ENCODE results near the gene DENND4A. TPM values are rescaled to one million over a fixed set of nuclear protein-coding genes. Genes with fewer than 3 reads are reported as not detected.
A peak's percentile ranks its signal among the peaks of the same experiment; 100 is the strongest.

Gene DENND4A
- total and polyA plus RNA-seq, 2 donors (not counting 1 experiment from before 2014, with no cell fraction given), result 24.4 to 103 TPM

- Histone ChIP-seq H3K4me1 (ENCODE audit: control insufficient read depth in 2 of 2, insufficient read depth in 2 of 2, low read length in 2 of 2) (peaks cover 23 to 33% of the 10 kb centered on the region in 2 donors), H2AFZ (ENCODE audit: insufficient read depth, low read depth, low read length, poor library complexity, severe bottlenecking) (no peak overlapping the region), H3K4me3 (ENCODE audit: control extremely low read depth in 1 of 5, extremely low read depth in 1 of 5, insufficient read depth in 1 of 5, low read depth in 2 of 5, low read length in 4 of 5) (no peak overlapping the region), H4K20me1 (ENCODE audit: control insufficient read depth, insufficient read depth, low read length, poor library complexity, severe bottlenecking) (peaks cover 19% of the 10 kb centered on the region), H3K9me3 (ENCODE audit: control extremely low read depth in 1 of 3, control insufficient read depth in 2 of 3, insufficient read depth in 1 of 3, low read length in 2 of 3) (no peaks in the 10 kb centered on the region), H3K27ac (ENCODE audit: low read length in 2 of 2) (peak overlapping the region in 1 of 2 donors; percentile 99), H3K79me2 (ENCODE audit: control insufficient read depth, insufficient read depth, low read length) (peaks cover 39% of the 10 kb centered on the region), H3K36me3 (replicated peaks in 1 of 2; ENCODE audit: control extremely low read depth in 1 of 2, control insufficient read depth in 1 of 2, extremely low read depth in 1 of 2, insufficient read depth in 2 of 2, low read length in 1 of 2) (no peaks in the 10 kb centered on the region), H3K9ac (ENCODE audit: low read length) (no peak overlapping the region), H3K27me3 (replicated peaks in 1 of 4; ENCODE audit: control extremely low read depth in 1 of 4, control insufficient read depth in 3 of 4, insufficient read depth in 4 of 4, low read length in 3 of 4) (no peaks in the 10 kb centered on the region), H3K4me2 (replicated peaks; ENCODE audit: low read depth, low read length, poor library complexity, severe bottlenecking) (peak overlapping the region; percentile 85)
- DNase-seq, result no peak
- Mint-ChIP-seq H3K27me3 (no peaks in the 10 kb centered on the region), H3K27ac (peak overlapping the region; percentile 76), H3K9me3 (ENCODE audit: insufficient read depth) (no peaks in the 10 kb centered on the region), H3K4me1 (peaks cover 40% of the 10 kb centered on the region), H3K4me3 (peak overlapping the region; percentile 56)
- intact Hi-C loops (cut with micrococcal nuclease), result loop anchor here (5.0 kb wide), 1 partner anchor 86 kb away; no protein-coding TSS in a partner anchor
- ATAC-seq (ENCODE audit: low read depth), result no peak
- WGBS (ENCODE audit: insufficient coverage), result no CpG with 5 or more reads among the region's 2 CpGs
- ChIA-PET POLR2A (interaction anchor here (1.3 to 3.3 kb wide), 3 partner anchors 20 to 30 kb away, joined by 3 to 23 read pairs (median 6); no protein-coding TSS in a partner anchor), CTCF (interaction anchor here (0.6 to 5.3 kb wide), 4 partner anchors 22 to 35 kb away, joined by 3 to 26 read pairs (median 14); no protein-coding TSS in a partner anchor)
- TF ChIP-seq CTCF (IDR thresholded peaks at IDR 0.05), result no peak
- no peak for TF ChIP-seq EZH2 (IDR thresholded peaks at IDR 0.05; ENCODE audit: borderline replicate concordance, insufficient read depth, low read depth, low read length, poor library complexity, severe bottlenecking)
Observed at GRCh38 chr15:65793818-65794104, 1.7 kb upstream of the DENND4A start.

GRCh38 chr15:65792988-65793817 lies 1.1 kb upstream of the DENND4A start:
- Histone ChIP-seq H3K4me3 (ENCODE audit: control extremely low read depth in 1 of 5, extremely low read depth in 1 of 5, insufficient read depth in 1 of 5, low read depth in 2 of 5, low read length in 4 of 5) (peak overlapping the region; percentile 59 to 87 (median 72)), H3K4me1 (ENCODE audit: control insufficient read depth in 2 of 2, insufficient read depth in 2 of 2, low read length in 2 of 2) (peaks cover 27 to 37% of the 10 kb centered on the region in 2 donors), H3K27ac (ENCODE audit: low read length in 2 of 2) (peak overlapping the region; percentile 99 to 100), H4K20me1 (ENCODE audit: control insufficient read depth, insufficient read depth, low read length, poor library complexity, severe bottlenecking) (peaks cover 23% of the 10 kb centered on the region), H2AFZ (ENCODE audit: insufficient read depth, low read depth, low read length, poor library complexity, severe bottlenecking) (no peak overlapping the region), H3K79me2 (ENCODE audit: control insufficient read depth, insufficient read depth, low read length) (peaks cover 45% of the 10 kb centered on the region), H3K9me3 (ENCODE audit: control extremely low read depth in 1 of 3, control insufficient read depth in 2 of 3, insufficient read depth in 1 of 3, low read length in 2 of 3) (no peaks in the 10 kb centered on the region), H3K4me2 (replicated peaks; ENCODE audit: low read depth, low read length, poor library complexity, severe bottlenecking) (peak overlapping the region; percentile 85), H3K27me3 (replicated peaks in 1 of 4; ENCODE audit: control extremely low read depth in 1 of 4, control insufficient read depth in 3 of 4, insufficient read depth in 4 of 4, low read length in 3 of 4) (no peaks in the 10 kb centered on the region), H3K36me3 (replicated peaks in 1 of 2; ENCODE audit: control extremely low read depth in 1 of 2, control insufficient read depth in 1 of 2, extremely low read depth in 1 of 2, insufficient read depth in 2 of 2, low read length in 1 of 2) (no peaks in the 10 kb centered on the region), H3K9ac (ENCODE audit: low read length) (peak overlapping the region; percentile 99)
- Mint-ChIP-seq H3K4me3 (peak overlapping the region; percentile 93), H3K4me1 (peaks cover 45% of the 10 kb centered on the region), H3K27ac (peak overlapping the region; percentile 97), H3K27me3 (no peaks in the 10 kb centered on the region), H3K9me3 (ENCODE audit: insufficient read depth) (no peaks in the 10 kb centered on the region)
- DNase-seq, result no peak
- ChIA-PET CTCF (interaction anchor here (0.6 to 5.3 kb wide), 11 partner anchors 13 to 63 kb away, joined by 3 to 26 read pairs (median 4); no protein-coding TSS in a partner anchor), POLR2A (interaction anchor here (0.9 to 3.3 kb wide), 7 partner anchors 11 to 76 kb away, joined by 3 to 23 read pairs (median 6); partner anchors contain the start of gene RAB11A)
- no peak for TF ChIP-seq EZH2 (IDR thresholded peaks at IDR 0.05; ENCODE audit: borderline replicate concordance, insufficient read depth, low read depth, low read length, poor library complexity, severe bottlenecking)
- TF ChIP-seq CTCF (IDR thresholded peaks at IDR 0.05), result no peak
- no peak for ATAC-seq (ENCODE audit: low read depth)
- intact Hi-C loops (cut with micrococcal nuclease), result loop anchor here (1.0 to 5.0 kb wide), 5 partner anchors 20 to 86 kb away; partner anchors contain the start of gene RAB11A
- 96% methylated on average over 5 of the region's 13 CpGs for WGBS (ENCODE audit: insufficient coverage)
